H1 (cell line): Measurements from ENCODE around the gene IL27RA. TPM values are rescaled to one million over a fixed set of nuclear protein-coding genes. Genes with fewer than 3 reads are reported as not detected.

Source experiments
- CEBPB ChIP-seq: IDR thresholded peaks from 2 replicates; pipeline ENCODE4 v1.6.1; 2012; ENCODE audit warnings: low read depth, low read length
- EZH2 ChIP-seq: fragments of 200-600 bp; sonication (generic); IDR thresholded peaks from 2 replicates; pipeline ENCODE4 v1.7.1; 2012; ENCODE audit warnings: low read depth, mild to moderate bottlenecking, moderate library complexity, low read length, inconsistent platforms; ENCODE audit not compliant: severe bottlenecking
- RNF2 ChIP-seq: fragments of 200-900, 300-1000 bp; sonication (generic); IDR thresholded peaks from 2 replicates; pipeline ENCODE4 v1.7.1; 2016; ENCODE audit warnings: borderline replicate concordance, low read depth, mild to moderate bottlenecking, antibody characterized with exemption, low read length; ENCODE audit not compliant: poor library complexity, severe bottlenecking; ENCODE audit errors: missing control alignments
- polyA plus RNA-seq, 7 experiments: library from polyadenylated mRNA; depleted of rRNA in 3 of 7; stranded (reverse) in 5 of 7; unstranded in 2 of 7; fragments of >200 nt in 5 of 7; fragments of 200-250 nt in 2 of 7; gene quantifications; 1 replicate in 5 of 7; 2 replicates in 1 of 7; 4 replicates in 1 of 7; pipeline versions ENCODE4 v1.2.1 to v1.2.3, GENCODE V29; 2011 to 2013; ENCODE audit warnings: missing spikeins in 2 of 7, mixed read lengths in 2 of 7
- total RNA-seq: library from RNA; stranded (reverse); fragmentation: NEBNext Ultra II Directional; extraction: Animal tissue kit (Norgen Biotek cat#: 25700); gene quantifications from 2 replicates; pipeline ENCODE4 v1.2.1, GENCODE V29; 2021

The IL27RA gene
- total and polyA plus RNA-seq, 2 of the 8 experiments (the other 6 are each of a cell fraction or from before 2014, with no cell fraction given), result 9.9 to 14.7 TPM

DNA sequence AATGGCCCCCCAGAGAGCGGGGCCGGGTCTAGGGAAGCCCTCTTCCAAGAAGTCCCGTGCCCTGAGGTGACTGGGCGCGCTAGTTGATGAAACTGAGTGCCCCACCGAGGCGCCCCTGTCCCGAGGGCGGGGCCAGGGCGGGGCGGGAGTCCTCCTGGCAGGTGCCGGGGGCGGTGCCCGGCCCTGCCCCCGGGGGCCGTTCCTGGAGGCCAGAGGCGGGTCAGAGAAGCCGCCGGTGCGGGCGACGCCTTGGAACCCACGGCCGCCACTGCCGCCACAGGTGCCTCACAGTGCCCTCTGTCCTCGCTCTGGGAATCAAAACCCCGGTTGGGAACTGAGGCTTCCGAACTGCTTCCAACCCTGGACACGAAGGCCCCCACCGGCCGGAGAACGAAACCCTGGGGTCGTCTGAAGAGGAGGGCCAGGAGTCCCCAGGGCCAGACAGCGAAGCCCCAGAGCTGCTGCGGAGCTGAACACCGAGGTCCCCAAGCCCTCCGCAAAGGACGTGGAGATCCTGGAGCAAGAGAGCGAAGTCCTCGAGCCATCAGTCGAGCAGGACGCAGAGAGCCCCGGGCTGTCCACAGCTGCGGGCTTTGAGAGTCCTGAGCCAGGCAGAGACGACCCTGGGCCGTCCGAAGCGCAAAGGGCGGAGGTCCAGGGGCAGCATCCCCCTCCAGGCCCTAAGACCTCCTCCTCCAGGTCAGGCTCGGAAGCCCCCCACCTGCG, 41.1 kb downstream of the IL27RA start, which contains the start of gene MISP3 (continued):
- TF ChIP-seq RNF2, result peak; percentile 58
- peak; percentile 56 for TF ChIP-seq EZH2
- TF ChIP-seq CEBPB, result no peak
